ENCODE data around the gene IFI30.

Gene IFI30

DNA sequence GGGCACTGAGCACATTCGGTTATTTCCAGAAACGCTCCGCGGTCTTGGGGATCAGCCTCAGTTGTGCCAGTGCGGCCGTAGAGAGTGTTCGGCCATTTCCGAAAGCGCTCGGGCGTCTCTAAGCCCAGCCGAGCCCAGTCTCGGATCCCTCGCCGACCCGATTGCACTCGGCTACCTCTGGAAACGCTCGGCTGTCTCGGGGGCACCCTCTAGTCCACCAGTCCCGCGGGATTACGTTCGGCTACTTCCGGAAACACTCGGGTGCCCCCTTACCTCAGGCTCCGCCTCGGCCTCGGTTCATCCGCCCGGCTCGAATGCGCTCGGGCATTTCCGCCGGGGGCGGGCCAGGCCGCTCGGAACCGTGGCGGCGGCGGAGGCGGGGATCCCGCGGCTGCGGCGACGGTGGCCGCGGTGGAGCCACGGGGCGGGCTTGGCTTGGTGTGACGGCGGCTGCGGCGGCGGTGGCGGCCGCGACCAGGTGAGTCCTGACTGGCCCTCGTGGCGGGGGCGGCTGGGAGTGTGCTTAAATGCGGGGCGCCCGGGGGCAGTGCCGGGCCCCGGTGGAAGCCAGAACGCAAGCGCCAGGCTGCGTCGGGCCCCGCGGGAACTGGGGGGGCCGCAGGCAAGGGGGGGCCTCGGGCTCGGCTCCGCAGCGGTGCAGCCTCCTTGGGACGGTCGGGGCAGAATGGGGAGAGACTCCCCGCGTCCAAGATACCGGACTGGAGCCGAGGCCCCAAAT, 20.6 kb upstream of the IFI30 start, which contains the start of gene PIK3R2:
Gene PIK3R2 (plus strand): TSS at position 347 of the 739 bp plus-strand sequence. CDS start 2,717 bp downstream, outside the sequence.
- Histone ChIP-seq H3K27me3 (no peaks in the 10 kb centered on the region), H3K36me3 (peaks cover 5 to 26% (median 16%) of the 10 kb centered on the region in 3 donors), H3K4me3 (peak within 1 kb of the TSS; percentile 76 to 98), H3K4me1 (peaks cover 7 to 48% (median 40%) of the 10 kb centered on the region in 4 donors), H3K27ac (peak within 1 kb of the TSS; percentile 95 to 98), H3K9me3 (no peaks in the 10 kb centered on the region)
- intact Hi-C loops (cut with DNase I; ENCODE audit: low total_unique reads): loop anchor here (5.0 kb wide), 1 partner anchor 36 kb away; no protein-coding TSS in a partner anchor
- peak; percentile 100 for DNase-seq
- TF ChIP-seq, protein P1, sequence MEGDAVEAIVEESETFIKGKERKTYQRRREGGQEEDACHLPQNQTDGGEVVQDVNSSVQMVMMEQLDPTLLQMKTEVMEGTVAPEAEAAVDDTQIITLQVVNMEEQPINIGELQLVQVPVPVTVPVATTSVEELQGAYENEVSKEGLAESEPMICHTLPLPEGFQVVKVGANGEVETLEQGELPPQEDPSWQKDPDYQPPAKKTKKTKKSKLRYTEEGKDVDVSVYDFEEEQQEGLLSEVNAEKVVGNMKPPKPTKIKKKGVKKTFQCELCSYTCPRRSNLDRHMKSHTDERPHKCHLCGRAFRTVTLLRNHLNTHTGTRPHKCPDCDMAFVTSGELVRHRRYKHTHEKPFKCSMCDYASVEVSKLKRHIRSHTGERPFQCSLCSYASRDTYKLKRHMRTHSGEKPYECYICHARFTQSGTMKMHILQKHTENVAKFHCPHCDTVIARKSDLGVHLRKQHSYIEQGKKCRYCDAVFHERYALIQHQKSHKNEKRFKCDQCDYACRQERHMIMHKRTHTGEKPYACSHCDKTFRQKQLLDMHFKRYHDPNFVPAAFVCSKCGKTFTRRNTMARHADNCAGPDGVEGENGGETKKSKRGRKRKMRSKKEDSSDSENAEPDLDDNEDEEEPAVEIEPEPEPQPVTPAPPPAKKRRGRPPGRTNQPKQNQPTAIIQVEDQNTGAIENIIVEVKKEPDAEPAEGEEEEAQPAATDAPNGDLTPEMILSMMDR (IDR thresholded peaks at IDR 0.05): no peak

DNA sequence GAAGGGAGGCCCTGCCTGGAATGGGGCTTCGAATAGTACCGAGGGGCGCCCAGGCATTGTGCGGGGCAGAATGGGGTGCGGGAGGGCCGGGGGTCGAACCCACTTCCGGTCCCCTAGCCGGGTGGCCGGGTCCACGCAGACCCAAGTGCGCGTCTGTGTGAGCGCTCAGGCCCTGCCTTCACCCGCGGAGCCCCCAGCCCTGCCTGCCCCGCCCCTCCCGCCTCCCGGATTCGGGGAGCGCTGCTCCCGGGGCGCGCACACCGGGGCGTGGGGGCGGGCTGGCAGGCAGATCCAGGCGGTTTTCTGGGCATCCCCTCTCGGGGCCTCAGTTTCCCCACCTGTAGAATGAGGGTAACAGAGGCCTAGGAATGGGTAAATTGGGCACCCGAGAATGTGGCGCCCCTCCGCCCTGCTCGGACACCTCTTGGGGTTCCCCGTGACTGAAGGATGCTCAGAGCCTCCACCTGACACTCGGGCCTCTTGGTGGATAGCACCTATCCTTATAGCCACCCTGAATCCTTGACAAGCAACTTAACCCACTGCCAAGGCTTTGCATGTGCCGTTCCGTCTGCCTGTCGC, 20.0 kb upstream of the IFI30 start:
- no peaks in the 10 kb centered on the region for H3K27me3 ChIP-seq
- intact Hi-C loops (cut with DNase I; ENCODE audit: low total_unique reads): loop anchor here (5.0 kb wide), 1 partner anchor 36 kb away; no protein-coding TSS in a partner anchor
- peak overlapping the region; percentile 95 to 98 for H3K27ac ChIP-seq
- H3K4me1 ChIP-seq: peaks cover 7 to 48% (median 40%) of the 10 kb centered on the region in 4 donors
- DNase-seq: no peak
- no peaks in the 10 kb centered on the region for H3K9me3 ChIP-seq
- TF ChIP-seq, protein P1 (IDR thresholded peaks at IDR 0.05): no peak
- peaks cover 5 to 20% (median 11%) of the 10 kb centered on the region in 3 donors for H3K36me3 ChIP-seq
- H3K4me3 ChIP-seq: peak overlapping the region; percentile 76 to 98

DNA sequence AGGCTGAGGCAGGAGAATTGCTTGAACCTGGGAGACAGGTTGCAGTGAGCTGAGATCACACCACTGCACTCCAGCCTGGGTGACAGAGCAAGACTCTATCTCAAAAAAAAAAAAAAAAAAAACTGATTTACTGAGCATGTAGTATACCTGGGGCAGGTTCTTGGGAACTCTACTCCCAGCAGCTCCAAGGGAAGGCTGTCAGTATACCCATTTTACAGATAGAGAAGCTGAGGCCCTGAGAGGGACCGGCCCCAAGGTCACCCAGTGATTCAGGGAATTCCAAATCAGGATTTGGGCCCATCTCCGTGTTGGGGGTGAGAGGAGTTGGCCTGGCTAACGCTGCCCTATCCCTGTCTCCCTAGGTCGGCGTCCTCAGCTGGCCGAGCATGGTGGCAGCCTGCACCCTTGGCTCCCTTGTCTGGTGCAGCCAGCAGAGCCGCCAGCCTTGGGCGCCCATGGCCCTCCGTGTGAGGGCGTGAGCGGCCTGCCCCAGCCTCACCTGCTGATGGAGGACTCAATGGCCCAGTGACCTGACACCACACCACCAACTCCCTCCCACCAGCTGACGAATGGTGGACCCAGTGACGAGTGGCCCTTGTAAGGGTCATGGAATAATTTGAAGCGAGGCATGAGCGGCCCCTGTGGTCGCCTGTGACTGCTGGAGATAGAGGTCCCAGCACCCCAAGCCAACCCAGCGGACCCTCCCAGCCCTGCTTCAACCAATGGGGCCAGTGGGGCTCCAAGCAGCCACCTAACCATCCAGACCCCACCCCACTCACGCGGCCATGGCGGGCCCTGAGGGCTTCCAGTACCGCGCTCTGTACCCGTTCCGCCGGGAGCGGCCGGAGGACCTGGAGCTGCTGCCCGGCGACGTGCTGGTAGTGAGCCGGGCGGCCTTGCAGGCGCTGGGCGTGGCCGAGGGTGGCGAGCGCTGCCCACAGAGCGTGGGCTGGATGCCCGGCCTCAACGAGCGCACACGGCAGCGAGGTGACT, 18.2 kb upstream of the IFI30 start:
- H3K27ac ChIP-seq: peak overlapping the region; percentile 64 to 76
- H3K4me1 ChIP-seq: peaks cover 7 to 51% (median 40%) of the 10 kb centered on the region in 4 donors
- peaks cover 5 to 8% (median 8%) of the 10 kb centered on the region in 3 donors for H3K36me3 ChIP-seq
- TF ChIP-seq, protein P1 (IDR thresholded peaks at IDR 0.05): no peak
- H3K27me3 ChIP-seq: no peaks in the 10 kb centered on the region
- H3K4me3 ChIP-seq: no peak overlapping the region
- DNase-seq: no peak
- H3K9me3 ChIP-seq: no peaks in the 10 kb centered on the region
- intact Hi-C loops (cut with DNase I; ENCODE audit: low total_unique reads): no loop called here

DNA sequence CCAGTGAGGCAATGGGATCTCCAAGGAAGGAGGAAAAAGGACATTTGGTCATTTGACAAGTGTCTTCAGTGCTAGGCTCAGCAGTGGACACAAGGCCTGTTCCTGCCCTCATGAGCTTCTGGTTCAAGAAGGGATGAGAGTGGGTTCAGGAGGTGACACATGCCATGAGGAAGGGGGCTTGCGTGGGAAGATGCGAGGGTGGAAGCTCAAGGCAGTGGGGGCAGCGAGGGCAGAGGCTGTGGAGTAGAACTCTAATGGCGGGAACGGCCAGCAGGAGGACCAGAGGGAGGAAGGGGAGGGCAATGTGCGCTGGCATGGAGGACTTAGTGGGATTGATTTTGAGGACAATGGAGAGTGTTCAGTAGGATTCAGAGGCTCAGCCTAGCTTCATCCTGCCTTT, 17.3 kb upstream of the IFI30 start:
- Histone ChIP-seq H3K4me3 (no peak overlapping the region), H3K27ac (peak overlapping the region; percentile 64 to 76)

More for the DNA sequence above, 17.3 kb upstream of the IFI30 start:
- intact Hi-C loops (cut with DNase I; ENCODE audit: low total_unique reads): no loop called here
- Histone ChIP-seq H3K9me3 (no peaks in the 10 kb centered on the region), H3K27me3 (no peaks in the 10 kb centered on the region), H3K4me1 (peaks cover 7 to 57% (median 44%) of the 10 kb centered on the region in 4 donors), H3K36me3 (peaks cover 5 to 8% (median 8%) of the 10 kb centered on the region in 3 donors)
- DNase-seq: no peak
- TF ChIP-seq, protein P1 (IDR thresholded peaks at IDR 0.05): no peak
